ENCODE data around the gene CHRNA4. TPM values are rescaled to one million over a fixed set of nuclear protein-coding genes. Genes with fewer than 3 reads are reported as not detected.

The CHRNA4 gene
- total RNA-seq, 3 donors from 2014 or later = not detected

GRCh38 chr20:63314015-63314471, 47.1 kb downstream of the CHRNA4 start:
- no peak for TF ChIP-seq CTCF (IDR thresholded peaks at IDR 0.05)
- intact Hi-C loops (cut with DNase I, micrococcal nuclease) = no loop called here
- Histone ChIP-seq H3K9me3 (no peaks in the 10 kb centered on the region), H3K4me1 (ENCODE audit: low read depth) (no peaks in the 10 kb centered on the region), H3K4me3 (no peak overlapping the region), H3K36me3 (ENCODE audit: low read depth) (no peaks in the 10 kb centered on the region)
- ATAC-seq (no peak), DNase-seq (peak in 1 of 3 donors; percentile 9)

- peak; percentile 13 for ATAC-seq
- intact Hi-C loops (cut with DNase I, micrococcal nuclease) = no loop called here
- peak in 2 of 3 donors; percentile 17 to 41 for DNase-seq
Observed at GRCh38 chr20:63313349-63314014, 47.7 kb downstream of the CHRNA4 start.

GRCh38 chr20:63312690-63313348, 48.3 kb downstream of the CHRNA4 start:
- intact Hi-C loops (cut with DNase I, micrococcal nuclease) = no loop called here
- peak in 1 of 3 donors; percentile 37 for DNase-seq
- TF ChIP-seq CTCF (IDR thresholded peaks at IDR 0.05) = no peak
- no peaks in the 10 kb centered on the region for H3K36me3 ChIP-seq (ENCODE audit: low read depth)
- no peak for ATAC-seq
- H3K4me1 ChIP-seq (ENCODE audit: low read depth) = no peaks in the 10 kb centered on the region
- no peak overlapping the region for H3K4me3 ChIP-seq
- H3K9me3 ChIP-seq = no peaks in the 10 kb centered on the region

More at GRCh38 chr20:63313349-63314014, 47.7 kb downstream of the CHRNA4 start:
- Histone ChIP-seq H3K4me1 (ENCODE audit: low read depth) (no peaks in the 10 kb centered on the region), H3K4me3 (no peak overlapping the region), H3K36me3 (ENCODE audit: low read depth) (no peaks in the 10 kb centered on the region), H3K9me3 (no peaks in the 10 kb centered on the region)
- TF ChIP-seq CTCF (IDR thresholded peaks at IDR 0.05) = no peak

- no peak for ATAC-seq
- intact Hi-C loops (cut with DNase I, micrococcal nuclease) = no loop called here
- no peak overlapping the region for H3K4me3 ChIP-seq
Observed at GRCh38 chr20:63312273-63312672, 48.9 kb downstream of the CHRNA4 start.

GRCh38 chr20:63311833-63312243, 49.3 kb downstream of the CHRNA4 start:
- no peak for DNase-seq
- no peaks in the 10 kb centered on the region for H3K9me3 ChIP-seq
- intact Hi-C loops (cut with DNase I, micrococcal nuclease) = no loop called here
- TF ChIP-seq CTCF (IDR thresholded peaks at IDR 0.05) = no peak
- no peaks in the 10 kb centered on the region for H3K4me1 ChIP-seq (ENCODE audit: low read depth)
- no peak for ATAC-seq
- no peaks in the 10 kb centered on the region for H3K36me3 ChIP-seq (ENCODE audit: low read depth)
- no peak overlapping the region for H3K4me3 ChIP-seq

More at GRCh38 chr20:63312273-63312672, 48.9 kb downstream of the CHRNA4 start:
- peak in 1 of 3 donors; percentile 41 for DNase-seq
- Histone ChIP-seq H3K4me1 (ENCODE audit: low read depth) (no peaks in the 10 kb centered on the region), H3K9me3 (no peaks in the 10 kb centered on the region), H3K36me3 (ENCODE audit: low read depth) (no peaks in the 10 kb centered on the region)
- TF ChIP-seq CTCF (IDR thresholded peaks at IDR 0.05) = no peak

All from mucosa of descending colon (tissue), 3 donors.